Measurements from ENCODE around the gene IRX4. TPM values are rescaled to one million over a fixed set of nuclear protein-coding genes. Genes with fewer than 3 reads are reported as not detected.

Gene IRX4
- total RNA-seq, 4 donors from 2014 or later = 0.78 to 1.7 TPM; not detected in 2

DNA sequence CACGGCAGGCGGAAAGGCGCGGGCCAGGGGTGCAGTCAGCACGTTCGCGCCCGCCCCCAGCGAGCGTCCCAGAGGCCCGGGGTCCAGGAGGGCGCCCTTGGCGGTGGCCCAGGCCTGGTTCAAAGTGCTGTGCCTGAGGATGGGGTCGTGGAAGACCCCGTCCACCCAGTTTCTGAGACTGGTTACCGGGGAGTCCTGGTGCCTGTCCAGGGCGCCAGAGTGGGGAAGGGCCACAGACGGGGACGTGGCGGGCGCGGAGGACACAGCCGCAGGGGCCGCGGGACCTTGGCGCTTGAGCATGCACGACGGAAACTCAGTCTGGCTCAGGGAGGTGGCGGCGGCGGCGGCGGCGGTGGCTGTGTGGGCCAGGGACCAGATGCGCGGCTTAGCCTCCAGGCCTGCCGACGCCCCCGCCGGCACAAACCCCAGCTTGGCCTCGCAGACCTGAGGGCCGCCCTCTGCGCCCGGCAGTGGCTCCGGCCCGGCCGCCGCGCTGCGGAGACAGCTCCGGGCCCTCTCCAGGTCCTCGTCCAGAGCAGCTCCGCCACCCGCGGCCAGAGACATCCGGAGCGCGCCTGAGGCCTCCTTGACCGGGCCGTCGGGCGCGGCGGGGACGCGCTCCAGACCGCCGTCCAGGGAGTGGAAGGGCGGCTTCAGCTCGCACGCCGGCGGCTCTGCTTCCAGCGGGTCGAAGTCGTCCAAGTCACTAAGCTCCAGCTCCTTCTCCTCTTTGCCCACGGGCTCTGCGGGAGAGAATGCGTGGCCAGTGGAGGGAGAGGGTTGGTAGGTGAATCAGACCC, 4.5 kb downstream of the IRX4 start:
- TF ChIP-seq CTCF (IDR thresholded peaks at IDR 0.05 in 4 of 5, conservative IDR thresholded peaks at IDR 0.05 in 1 of 5) = no peak
- TF ChIP-seq POLR2A (IDR thresholded peaks at IDR 0.05) = no peak
- no peak for DNase-seq
- H3K27ac ChIP-seq = no peak overlapping the region

DNA sequence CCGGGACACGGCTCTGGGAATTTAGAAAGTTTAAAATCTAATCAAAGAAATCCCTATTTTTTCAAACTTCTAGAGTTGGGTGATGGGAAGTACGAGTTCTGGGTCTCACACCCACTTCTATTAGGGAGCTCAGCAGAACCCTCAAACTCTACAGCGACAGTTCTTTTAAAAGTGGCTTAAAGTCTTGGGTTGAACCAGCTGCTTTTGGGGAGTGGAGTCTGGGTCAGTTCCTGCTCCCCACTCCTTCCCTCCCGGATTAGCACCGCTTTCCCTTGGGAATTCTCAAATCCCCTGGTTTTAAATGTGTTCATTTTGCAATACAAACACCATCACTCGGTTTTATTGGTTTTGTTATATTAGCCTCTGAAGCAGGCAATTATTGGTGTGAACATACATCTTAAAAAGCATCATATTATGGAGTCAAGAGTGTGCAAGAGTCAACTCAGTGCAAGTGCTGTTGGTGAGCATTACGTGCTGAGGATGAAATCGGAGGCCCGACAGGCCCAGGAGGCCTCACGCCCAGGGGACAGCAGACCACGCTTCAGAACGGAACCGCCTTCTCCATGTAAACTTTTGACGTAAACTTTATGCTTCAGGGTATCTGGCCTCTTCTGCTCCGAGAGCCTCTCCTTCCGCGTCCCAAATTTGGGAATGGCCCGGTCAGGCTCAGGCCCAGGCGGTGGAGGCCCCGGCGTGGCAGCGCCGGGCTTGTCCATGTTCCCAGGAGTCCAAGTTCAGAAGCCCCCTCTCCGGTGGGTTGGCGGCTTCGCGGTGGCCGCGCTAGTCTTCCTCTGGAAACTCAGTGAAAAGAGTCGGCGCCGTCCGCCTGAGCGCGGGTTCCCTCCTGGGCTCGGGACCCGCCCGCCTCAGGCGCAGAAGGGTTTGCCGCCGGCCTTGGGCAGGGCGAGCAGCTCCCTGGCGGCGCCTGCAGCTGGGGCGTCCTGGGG, 5.3 kb downstream of the IRX4 start:
- TF ChIP-seq POLR2A (IDR thresholded peaks at IDR 0.05) (no peak), CTCF (IDR thresholded peaks at IDR 0.05 in 4 of 5, conservative IDR thresholded peaks at IDR 0.05 in 1 of 5) (no peak)
- Histone ChIP-seq H3K36me3 (no peaks in the 10 kb centered on the region), H3K9me3 (no peaks in the 10 kb centered on the region), H3K27ac (no peak overlapping the region), H3K4me3 (no peak overlapping the region), H3K4me1 (peaks cover 3 to 16% of the 10 kb centered on the region in 2 donors), H3K27me3 (peaks cover 86 to 97% (median 89%) of the 10 kb centered on the region in 3 donors)
- ATAC-seq = no peak
- in situ Hi-C loops (cut with MboI; ENCODE audit: low sequenced_read_pairs in 4 of 4) = no loop called here
- no peak for DNase-seq
- intact Hi-C loops (cut with DNase I; ENCODE audit: low total_unique reads) = no loop called here

More for the DNA sequence above, 4.5 kb downstream of the IRX4 start:
- in situ Hi-C loops (cut with MboI; ENCODE audit: low sequenced_read_pairs in 4 of 4) = no loop called here
- Histone ChIP-seq H3K36me3 (no peaks in the 10 kb centered on the region), H3K4me3 (no peak overlapping the region), H3K9me3 (no peaks in the 10 kb centered on the region), H3K27me3 (peaks cover 81 to 98% (median 88%) of the 10 kb centered on the region in 3 donors), H3K4me1 (peaks cover 3 to 16% of the 10 kb centered on the region in 2 donors)
- no peak for ATAC-seq
- intact Hi-C loops (cut with DNase I; ENCODE audit: low total_unique reads) = no loop called here

DNA sequence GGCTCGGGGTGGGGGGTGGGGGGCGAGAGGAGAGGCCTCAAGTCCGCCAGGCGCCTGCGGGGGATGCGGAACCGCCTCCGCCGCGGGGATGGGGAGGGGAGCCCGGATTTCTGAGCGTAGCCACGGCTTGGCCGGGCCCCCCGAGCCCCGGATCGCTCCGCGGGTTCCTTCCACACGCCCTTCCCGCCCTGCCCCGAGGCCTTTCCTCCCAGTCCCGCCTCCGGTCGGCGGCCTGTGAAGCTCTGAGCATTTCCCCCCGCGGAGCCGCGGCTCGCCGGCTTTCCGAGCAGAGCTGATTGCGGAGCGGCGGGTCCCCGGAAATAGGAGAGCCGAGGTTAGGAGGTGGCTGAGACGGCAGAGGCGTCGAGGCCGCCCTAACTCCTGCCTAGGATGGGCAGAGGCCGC, 6.1 kb downstream of the IRX4 start:
- Histone ChIP-seq H3K36me3 (no peaks in the 10 kb centered on the region), H3K4me3 (peak overlapping the region in 1 of 4 donors; percentile 24), H3K9me3 (no peaks in the 10 kb centered on the region), H3K27me3 (peaks cover 78 to 92% (median 82%) of the 10 kb centered on the region in 3 donors), H3K27ac (no peak overlapping the region), H3K4me1 (peaks cover 3 to 13% of the 10 kb centered on the region in 2 donors)
- in situ Hi-C loops (cut with MboI; ENCODE audit: low sequenced_read_pairs in 4 of 4) = no loop called here
- intact Hi-C loops (cut with DNase I; ENCODE audit: low total_unique reads) = no loop called here
- TF ChIP-seq CTCF (IDR thresholded peaks at IDR 0.05 in 4 of 5, conservative IDR thresholded peaks at IDR 0.05 in 1 of 5) = no peak
- no peak for TF ChIP-seq POLR2A (IDR thresholded peaks at IDR 0.05)
- ATAC-seq (no peak), DNase-seq (no peak)

DNA sequence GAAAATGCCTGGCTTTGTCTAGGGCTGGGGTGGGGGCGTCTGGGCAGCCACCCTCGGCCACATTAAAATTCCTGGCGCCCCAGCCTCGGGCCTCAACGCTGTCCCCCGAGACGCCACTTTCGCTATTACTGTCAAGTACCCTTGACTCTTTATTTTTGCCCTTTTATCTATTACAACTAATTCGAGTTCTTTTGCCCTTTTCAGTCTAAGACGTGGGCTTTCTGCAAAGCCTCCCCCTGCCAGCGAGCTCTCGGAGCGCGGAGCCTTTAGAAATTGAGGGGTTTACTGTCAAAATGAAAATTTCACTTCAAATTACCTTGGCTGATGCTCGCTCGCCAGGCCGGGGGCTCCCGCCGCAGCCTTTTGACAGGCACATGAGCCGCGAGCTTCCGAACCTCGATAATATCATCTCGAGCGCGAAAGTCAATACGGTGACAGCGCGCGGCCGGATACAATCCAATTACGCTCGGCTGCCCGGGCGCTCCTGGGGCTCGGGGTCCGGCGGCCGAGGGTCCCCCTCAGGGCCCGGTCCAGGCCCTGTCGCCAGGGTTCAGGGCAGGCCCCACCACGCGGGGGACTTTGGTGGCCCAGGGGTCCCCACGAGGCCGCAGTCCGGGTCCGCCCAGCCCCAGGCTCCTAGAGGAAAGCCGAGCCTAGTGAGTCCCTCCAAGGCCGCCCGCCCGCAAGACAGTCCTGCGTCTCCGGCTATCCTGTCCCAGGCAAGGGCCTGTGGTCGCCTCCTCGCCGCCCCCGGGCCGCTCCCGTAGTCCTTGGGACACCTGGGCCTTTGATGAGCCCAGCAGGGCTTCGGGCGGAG, 6.7 kb downstream of the IRX4 start:
- DNase-seq (no peak), ATAC-seq (no peak)
- Histone ChIP-seq H3K27ac (no peak overlapping the region), H3K9me3 (no peaks in the 10 kb centered on the region), H3K36me3 (no peaks in the 10 kb centered on the region), H3K4me1 (peaks cover 3 to 13% of the 10 kb centered on the region in 2 donors), H3K4me3 (peak overlapping the region in 3 of 4 donors; percentile 24 to 34 (median 29)), H3K27me3 (peaks cover 75 to 87% (median 76%) of the 10 kb centered on the region in 3 donors)
- in situ Hi-C loops (cut with MboI; ENCODE audit: low sequenced_read_pairs in 4 of 4) (no loop called here), intact Hi-C loops (cut with DNase I; ENCODE audit: low total_unique reads) (no loop called here)
- no peak for TF ChIP-seq POLR2A (IDR thresholded peaks at IDR 0.05)

Data from gastrocnemius medialis (tissue), 4 donors.